ENCODE results near the gene MKS1. TPM values are rescaled to one million over a fixed set of nuclear protein-coding genes. Genes with fewer than 3 reads are reported as not detected.

The MKS1 gene
- total RNA-seq, 2 experiments from 2014 or later, result 4.6 to 6.4 TPM

GRCh38 chr17:58245428-58246103 lies 26.5 kb upstream of the MKS1 start:
- H3K27me3 ChIP-seq (ENCODE audit: control insufficient read depth in 1 of 2, insufficient read depth in 2 of 2, low read length in 2 of 2), result peaks cover 13 to 16% of the 10 kb centered on the region in 2 experiments
- intact Hi-C loops (cut with DNase I, micrococcal nuclease), result loop anchor here in 1 of 2 experiments (5.0 kb wide), 1 partner anchor 172 kb away; the partner anchor contains the start of gene RNF43
- Mint-ChIP-seq H3K27ac (no peak overlapping the region), H3K27me3 (peaks cover 52% of the 10 kb centered on the region), H3K4me1 (ENCODE audit: low read depth) (peaks cover 11% of the 10 kb centered on the region), H3K36me3 (ENCODE audit: low read depth) (no peaks in the 10 kb centered on the region), H3K4me3 (no peak overlapping the region), H3K9me3 (no peaks in the 10 kb centered on the region)
- CTCF ChIA-PET, result no interaction called here
- POLR2A ChIA-PET, result no interaction called here
- ATAC-seq (ENCODE audit: poor library complexity) (no peak), DNase-seq (no peak)
- H3K27ac ChIP-seq (ENCODE audit: low read depth in 1 of 2, low read length in 2 of 2), result no peak overlapping the region
- H3K4me3 ChIP-seq (ENCODE audit: low read length), result no peak overlapping the region
- peaks cover 18% of the 10 kb centered on the region for H3K4me1 ChIP-seq (ENCODE audit: insufficient read depth, low read length)
- no peak for TF ChIP-seq CTCF (IDR thresholded peaks at IDR 0.05)
- no peaks in the 10 kb centered on the region for H3K9me3 ChIP-seq (ENCODE audit: control insufficient read depth in 1 of 2, insufficient read depth in 1 of 2, low read length in 2 of 2)
- no peaks in the 10 kb centered on the region for H3K36me3 ChIP-seq (ENCODE audit: insufficient read depth, low read length)

- Mint-ChIP-seq H3K9me3 (no peaks in the 10 kb centered on the region), H3K4me1 (ENCODE audit: low read depth) (peaks cover 5% of the 10 kb centered on the region), H3K27ac (no peak overlapping the region), H3K4me3 (no peak overlapping the region), H3K27me3 (peaks cover 50% of the 10 kb centered on the region), H3K36me3 (ENCODE audit: low read depth) (no peaks in the 10 kb centered on the region)
- intact Hi-C loops (cut with DNase I, micrococcal nuclease), result loop anchor here in 1 of 2 experiments (5.0 kb wide), 1 partner anchor 172 kb away; the partner anchor contains the start of gene RNF43
- ChIA-PET POLR2A (no interaction called here), CTCF (no interaction called here)
- no peak for ATAC-seq (ENCODE audit: poor library complexity)
- Histone ChIP-seq H3K4me3 (ENCODE audit: low read length) (no peak overlapping the region), H3K27me3 (ENCODE audit: control insufficient read depth in 1 of 2, insufficient read depth in 2 of 2, low read length in 2 of 2) (peaks cover 13 to 16% of the 10 kb centered on the region in 2 experiments), H3K27ac (ENCODE audit: low read depth in 1 of 2, low read length in 2 of 2) (no peak overlapping the region), H3K4me1 (ENCODE audit: insufficient read depth, low read length) (peaks cover 17% of the 10 kb centered on the region), H3K36me3 (ENCODE audit: insufficient read depth, low read length) (no peaks in the 10 kb centered on the region), H3K9me3 (ENCODE audit: control insufficient read depth in 1 of 2, insufficient read depth in 1 of 2, low read length in 2 of 2) (no peaks in the 10 kb centered on the region)
- no peak for DNase-seq
- no peak for TF ChIP-seq CTCF (IDR thresholded peaks at IDR 0.05)
Measured at GRCh38 chr17:58244963-58245362, 25.9 kb upstream of the MKS1 start.

- DNase-seq (no peak), ATAC-seq (ENCODE audit: poor library complexity) (no peak)
- Mint-ChIP-seq H3K27me3 (peaks cover 65% of the 10 kb centered on the region), H3K9me3 (no peaks in the 10 kb centered on the region), H3K27ac (no peak overlapping the region), H3K36me3 (ENCODE audit: low read depth) (no peaks in the 10 kb centered on the region), H3K4me1 (ENCODE audit: low read depth) (no peaks in the 10 kb centered on the region), H3K4me3 (no peak overlapping the region)
- Histone ChIP-seq H3K4me3 (ENCODE audit: low read length) (no peak overlapping the region), H3K9me3 (ENCODE audit: control insufficient read depth in 1 of 2, insufficient read depth in 1 of 2, low read length in 2 of 2) (no peaks in the 10 kb centered on the region), H3K4me1 (ENCODE audit: insufficient read depth, low read length) (no peaks in the 10 kb centered on the region), H3K36me3 (ENCODE audit: insufficient read depth, low read length) (no peaks in the 10 kb centered on the region), H3K27ac (ENCODE audit: low read depth in 1 of 2, low read length in 2 of 2) (no peak overlapping the region), H3K27me3 (ENCODE audit: control insufficient read depth in 1 of 2, insufficient read depth in 2 of 2, low read length in 2 of 2) (peaks cover 12 to 13% of the 10 kb centered on the region in 2 experiments)
- POLR2A ChIA-PET, result interaction anchor here (0.7 kb wide), 1 partner anchor 23 kb away, joined by 3 read pairs; the partner anchor contains the start of gene MKS1
- CTCF ChIA-PET, result no interaction called here
- no peak for TF ChIP-seq CTCF (IDR thresholded peaks at IDR 0.05)
- intact Hi-C loops (cut with DNase I, micrococcal nuclease), result no loop called here
Measured at GRCh38 chr17:58242171-58242784, 23.2 kb upstream of the MKS1 start.
